SK-N-MC (cell line): ENCODE measurements around the gene ZNF267.

Experiments
- EZH2 ChIP-seq: fragments of 200-600 bp; sonication (generic); IDR thresholded peaks from one replicate; pipeline ENCODE4 v1.6.1; 2017; ENCODE audit warnings: antibody characterized with exemption
- FOXP2 ChIP-seq: optimal IDR thresholded peaks from 2 replicates; pipeline ENCODE3; 2011; ENCODE audit warnings: mild to moderate bottlenecking, moderate library complexity; ENCODE audit not compliant: insufficient read depth; ENCODE audit errors: extremely low read length, control extremely low read depth
- POLR2AphosphoS5 ChIP-seq: IDR thresholded peaks from 2 replicates; pipeline ENCODE4 v1.6.1; 2012; ENCODE audit warnings: mild to moderate bottlenecking, low read depth, low read length, borderline replicate concordance

DNA sequence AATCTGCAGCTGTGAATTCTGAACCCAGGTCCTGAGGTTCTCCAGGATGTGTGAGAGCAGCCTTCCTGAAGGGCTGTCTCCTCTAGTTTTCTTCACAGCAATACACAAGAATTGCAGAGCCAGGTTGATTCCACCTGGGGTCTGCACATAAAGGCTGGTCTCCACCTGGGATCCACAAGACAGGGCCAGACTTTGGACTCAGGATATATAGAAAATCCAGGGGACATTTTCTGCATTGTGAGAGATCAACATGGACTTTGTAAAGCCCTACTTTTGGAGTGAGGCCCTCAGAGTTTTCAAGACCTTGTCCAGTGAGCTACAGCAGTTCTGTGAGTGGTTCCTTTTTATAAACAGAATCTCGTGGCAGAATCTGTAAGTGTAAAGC lies 6.3 kb downstream of the ZNF267 start:
- TF ChIP-seq POLR2AphosphoS5, result no peak
- TF ChIP-seq EZH2, result no peak
- no peak for TF ChIP-seq FOXP2
